ENCODE measurements around the gene PAK1IP1. TPM values are rescaled to one million over a fixed set of nuclear protein-coding genes. Genes with fewer than 3 reads are reported as not detected.

Gene PAK1IP1
- total RNA-seq, 1 donor from 2014 or later: 28.8 TPM

DNA sequence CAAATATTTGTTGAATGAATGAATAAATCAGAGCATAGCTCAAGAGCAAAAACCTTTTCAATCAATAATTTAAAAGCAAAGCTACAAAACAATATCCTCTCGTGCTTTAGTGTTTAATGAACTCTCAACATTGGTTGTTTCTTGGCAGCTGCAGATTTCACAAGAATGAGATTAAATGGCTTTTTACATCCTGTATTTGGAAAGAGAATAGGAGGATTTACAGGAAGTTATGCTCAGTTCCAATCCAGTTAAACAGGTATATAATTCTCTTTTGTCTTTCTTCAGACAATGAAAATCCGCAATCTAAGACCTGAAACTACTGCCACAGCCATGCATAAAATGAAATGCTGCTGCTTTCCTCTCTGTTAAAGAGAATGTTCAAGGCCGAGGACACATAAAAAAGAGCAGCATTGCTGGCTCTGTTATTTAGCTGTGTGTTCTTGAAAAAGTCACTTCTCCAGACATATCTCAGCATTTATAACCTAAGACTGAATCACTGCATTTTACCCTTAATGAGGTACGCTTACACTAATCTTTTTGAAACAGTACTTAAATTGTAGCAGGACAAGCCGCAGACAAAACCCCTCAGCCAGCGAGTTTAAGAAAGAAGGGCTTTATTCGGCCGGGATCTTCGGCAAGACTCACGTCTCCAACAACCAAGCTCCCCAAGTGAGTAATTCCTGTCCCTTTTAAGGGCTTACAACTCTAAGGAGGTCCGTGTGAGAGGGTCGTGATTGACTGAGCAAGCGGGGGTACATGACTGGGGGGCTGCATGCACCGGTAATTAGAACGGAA lies 3.9 kb upstream of the PAK1IP1 start:
- Histone ChIP-seq H3K9ac (no peak overlapping the region), H3K4me1 (peaks cover 34% of the 10 kb centered on the region), H4K20me1 (ENCODE audit: low read depth) (no peaks in the 10 kb centered on the region), H3K9me3 (ENCODE audit: low read depth) (no peaks in the 10 kb centered on the region), H3K27ac (peak overlapping the region; percentile 99), H3K4me2 (peak overlapping the region; percentile 87), H3F3A (ENCODE audit: low read depth) (peaks cover 52% of the 10 kb centered on the region), H3K27me3 (no peaks in the 10 kb centered on the region), H3K4me3 (peak overlapping the region; percentile 16), H2AFZ (replicated peaks) (no peak overlapping the region), H3K79me2 (ENCODE audit: low read depth) (peaks cover 33% of the 10 kb centered on the region), H3K36me3 (no peaks in the 10 kb centered on the region)
- Mint-ChIP-seq H3K9me3 (no peaks in the 10 kb centered on the region), H3K27me3 (ENCODE audit: insufficient read depth, low read depth) (peaks cover 2% of the 10 kb centered on the region), H3K36me3 (no peaks in the 10 kb centered on the region), H3K4me3 (no peak overlapping the region), H3K27ac (no peak overlapping the region), H3K4me1 (peaks cover 27% of the 10 kb centered on the region)
- DNase-seq (ENCODE audit: low spot score): peak; percentile 60
- TF ChIP-seq EZH2phosphoT487 (IDR thresholded peaks at IDR 0.05) (no peak), EZH2 (IDR thresholded peaks at IDR 0.05) (no peak)
- TF ChIP-seq, protein P1, sequence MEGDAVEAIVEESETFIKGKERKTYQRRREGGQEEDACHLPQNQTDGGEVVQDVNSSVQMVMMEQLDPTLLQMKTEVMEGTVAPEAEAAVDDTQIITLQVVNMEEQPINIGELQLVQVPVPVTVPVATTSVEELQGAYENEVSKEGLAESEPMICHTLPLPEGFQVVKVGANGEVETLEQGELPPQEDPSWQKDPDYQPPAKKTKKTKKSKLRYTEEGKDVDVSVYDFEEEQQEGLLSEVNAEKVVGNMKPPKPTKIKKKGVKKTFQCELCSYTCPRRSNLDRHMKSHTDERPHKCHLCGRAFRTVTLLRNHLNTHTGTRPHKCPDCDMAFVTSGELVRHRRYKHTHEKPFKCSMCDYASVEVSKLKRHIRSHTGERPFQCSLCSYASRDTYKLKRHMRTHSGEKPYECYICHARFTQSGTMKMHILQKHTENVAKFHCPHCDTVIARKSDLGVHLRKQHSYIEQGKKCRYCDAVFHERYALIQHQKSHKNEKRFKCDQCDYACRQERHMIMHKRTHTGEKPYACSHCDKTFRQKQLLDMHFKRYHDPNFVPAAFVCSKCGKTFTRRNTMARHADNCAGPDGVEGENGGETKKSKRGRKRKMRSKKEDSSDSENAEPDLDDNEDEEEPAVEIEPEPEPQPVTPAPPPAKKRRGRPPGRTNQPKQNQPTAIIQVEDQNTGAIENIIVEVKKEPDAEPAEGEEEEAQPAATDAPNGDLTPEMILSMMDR (IDR thresholded peaks at IDR 0.05): no peak

DNA sequence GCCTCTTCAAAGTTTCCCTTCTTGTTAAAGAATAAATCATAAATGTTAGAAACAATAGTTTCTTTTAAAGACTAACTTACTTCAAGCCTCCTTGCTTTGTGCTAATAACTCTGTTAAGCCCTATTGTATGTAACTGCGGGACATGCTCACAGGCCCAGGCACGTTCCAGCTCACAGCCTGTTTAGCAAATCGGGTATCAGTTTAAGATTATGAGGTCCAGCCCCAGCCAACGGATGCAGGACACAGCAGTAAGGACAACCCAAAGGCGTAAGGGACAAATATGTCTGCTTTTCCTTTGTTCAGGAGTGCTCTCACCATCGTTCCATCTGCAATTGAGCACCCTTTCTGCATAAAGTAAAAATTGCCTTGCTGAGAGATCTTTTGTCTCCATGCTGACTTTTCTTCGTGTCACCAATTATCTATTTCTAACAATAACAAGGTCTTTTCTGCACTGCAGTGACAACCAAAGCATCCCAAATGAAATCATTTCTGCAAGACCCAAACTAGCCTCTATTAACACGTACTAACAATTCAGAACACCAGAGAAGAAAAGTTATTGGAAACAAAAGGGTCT lies 1.7 kb upstream of the PAK1IP1 start:
- Histone ChIP-seq H3K4me2 (peak overlapping the region; percentile 87), H3K4me3 (peak overlapping the region; percentile 92), H3K27ac (peak overlapping the region; percentile 99), H3F3A (ENCODE audit: low read depth) (peaks cover 52% of the 10 kb centered on the region), H2AFZ (replicated peaks) (no peak overlapping the region), H3K9ac (peak overlapping the region; percentile 93), H3K79me2 (ENCODE audit: low read depth) (peaks cover 55% of the 10 kb centered on the region), H3K27me3 (no peaks in the 10 kb centered on the region), H3K4me1 (peaks cover 37% of the 10 kb centered on the region), H3K36me3 (no peaks in the 10 kb centered on the region), H4K20me1 (ENCODE audit: low read depth) (no peaks in the 10 kb centered on the region), H3K9me3 (ENCODE audit: low read depth) (no peaks in the 10 kb centered on the region)
- peaks cover 35% of the 10 kb centered on the region for H3K4me1 Mint-ChIP-seq
- TF ChIP-seq, protein P1 (IDR thresholded peaks at IDR 0.05): no peak
- no peak for TF ChIP-seq EZH2phosphoT487 (IDR thresholded peaks at IDR 0.05)
- no peak for TF ChIP-seq EZH2 (IDR thresholded peaks at IDR 0.05)
- no peaks in the 10 kb centered on the region for H3K9me3 Mint-ChIP-seq
- peak overlapping the region; percentile 99 for H3K4me3 Mint-ChIP-seq
- DNase-seq (ENCODE audit: low spot score): peak; percentile 76
- peak overlapping the region; percentile 5 for H3K27ac Mint-ChIP-seq
- no peaks in the 10 kb centered on the region for H3K36me3 Mint-ChIP-seq
- peaks cover 2% of the 10 kb centered on the region for H3K27me3 Mint-ChIP-seq (ENCODE audit: insufficient read depth, low read depth)

DNA sequence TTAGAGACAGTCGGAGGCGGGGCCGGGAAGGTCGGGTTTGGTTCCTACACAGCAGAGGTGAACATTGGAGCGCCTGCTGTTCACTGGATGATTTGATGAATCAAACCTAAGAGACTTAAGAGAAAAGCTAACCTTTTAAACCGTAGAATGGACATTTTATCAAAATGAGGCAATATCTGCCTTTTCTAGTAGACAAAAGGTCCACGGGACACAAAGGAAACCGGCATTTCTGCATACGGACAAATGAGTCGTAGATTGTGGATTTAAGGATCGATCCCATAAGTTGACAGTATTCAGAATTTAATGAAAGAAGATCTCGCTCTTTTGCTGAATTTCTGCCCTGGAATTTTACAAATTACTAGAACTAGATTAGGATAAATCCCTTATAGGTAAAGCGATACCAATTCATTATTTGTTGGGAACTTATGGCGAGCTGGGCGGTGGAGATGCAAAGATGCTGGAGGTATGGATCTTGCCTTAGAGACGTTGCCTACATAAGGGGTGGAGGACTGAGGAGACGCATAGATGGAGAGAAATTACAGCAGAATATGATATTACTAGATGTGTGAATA lies 400 bp downstream of the PAK1IP1 start:
- Mint-ChIP-seq H3K9me3 (no peaks in the 10 kb centered on the region), H3K36me3 (peaks cover 4% of the 10 kb centered on the region), H3K27me3 (ENCODE audit: insufficient read depth, low read depth) (peaks cover 2% of the 10 kb centered on the region), H3K27ac (peak overlapping the region; percentile 100), H3K4me1 (peaks cover 35% of the 10 kb centered on the region), H3K4me3 (peak overlapping the region; percentile 99)
- Histone ChIP-seq H4K20me1 (ENCODE audit: low read depth) (no peaks in the 10 kb centered on the region), H3K4me3 (peak overlapping the region; percentile 92), H3K9me3 (ENCODE audit: low read depth) (no peaks in the 10 kb centered on the region), H3K36me3 (no peaks in the 10 kb centered on the region), H3K4me1 (peaks cover 33% of the 10 kb centered on the region), H3K27ac (peak overlapping the region; percentile 99), H3F3A (ENCODE audit: low read depth) (peaks cover 46% of the 10 kb centered on the region), H3K4me2 (peak overlapping the region; percentile 87), H2AFZ (replicated peaks) (peak overlapping the region; percentile 55), H3K9ac (peak overlapping the region; percentile 93), H3K79me2 (ENCODE audit: low read depth) (peaks cover 69% of the 10 kb centered on the region), H3K27me3 (no peaks in the 10 kb centered on the region)
- TF ChIP-seq EZH2 (IDR thresholded peaks at IDR 0.05): no peak
- no peak for TF ChIP-seq EZH2phosphoT487 (IDR thresholded peaks at IDR 0.05)
- TF ChIP-seq, protein P1 (IDR thresholded peaks at IDR 0.05): no peak
- DNase-seq (ENCODE audit: low spot score): no peak
